ENCODE results near the gene FANCI. TPM values are rescaled to one million over a fixed set of nuclear protein-coding genes. Genes with fewer than 3 reads are reported as not detected.
A peak's percentile ranks its signal among the peaks of the same experiment; 100 is the strongest.

Gene FANCI
- total and polyA plus RNA-seq, 2 of the 13 experiments (the other 11 are each of a cell fraction or from before 2014, with no cell fraction given) = 15.7 to 68.8 TPM

DNA sequence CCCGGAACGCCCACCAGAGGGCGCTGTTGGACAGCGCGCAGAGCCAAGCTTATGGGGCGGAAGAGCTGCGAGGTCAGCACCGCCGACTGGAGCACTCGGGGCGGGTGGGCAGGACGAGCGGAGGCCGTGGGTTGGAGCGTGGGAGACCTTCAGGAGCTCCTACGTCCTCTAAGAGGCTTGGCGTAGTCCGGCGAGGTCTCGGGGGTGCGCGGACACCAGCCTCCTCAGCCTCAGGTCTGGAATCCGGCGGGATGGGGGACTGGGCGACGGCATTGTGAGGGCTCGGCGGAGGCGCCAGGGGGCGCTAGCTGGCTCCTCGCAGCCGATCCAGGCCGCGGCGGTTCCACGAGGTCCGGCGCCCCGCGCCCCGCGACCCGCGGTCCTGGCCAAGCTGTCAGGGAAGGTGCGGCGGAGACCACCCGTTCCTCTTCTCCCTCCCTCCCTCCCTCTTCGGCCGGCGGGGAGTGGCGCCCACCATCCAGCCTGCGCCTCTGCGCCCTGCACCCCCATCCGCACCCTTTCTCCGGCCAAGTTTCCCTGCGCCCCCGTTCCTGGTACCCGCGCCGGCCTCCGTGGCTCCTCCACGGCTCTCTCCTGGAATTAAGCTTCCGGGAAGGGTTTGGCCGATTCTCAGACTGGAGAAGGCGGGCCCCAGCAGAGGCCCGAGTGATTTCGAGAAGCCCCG is 115.1 kb downstream of the FANCI start (continued):
- TF ChIP-seq ZNF776 (CRISPR knock-in tag; IDR thresholded peaks at IDR 0.05) (no peak), SOX6 (IDR thresholded peaks at IDR 0.05) (no peak), SOX6 (CRISPR knock-in tag; IDR thresholded peaks at IDR 0.05) (peak; percentile 40), KLF9 (CRISPR knock-in tag; IDR thresholded peaks at IDR 0.05; ENCODE audit: low read depth) (no peak), ZNF34 (CRISPR knock-in tag; IDR thresholded peaks at IDR 0.05; ENCODE audit: borderline replicate concordance) (no peak), SRY (CRISPR knock-in tag; IDR thresholded peaks at IDR 0.05) (no peak; the same call in 1 of the 2 replicates), MED8 (CRISPR knock-in tag; IDR thresholded peaks at IDR 0.05; ENCODE audit: insufficient replicate concordance) (peak; percentile 36), CHD2 (IDR thresholded peaks at IDR 0.05; ENCODE audit: low read depth, low read length) (no peak)
- TF ChIP-seq, protein P1, sequence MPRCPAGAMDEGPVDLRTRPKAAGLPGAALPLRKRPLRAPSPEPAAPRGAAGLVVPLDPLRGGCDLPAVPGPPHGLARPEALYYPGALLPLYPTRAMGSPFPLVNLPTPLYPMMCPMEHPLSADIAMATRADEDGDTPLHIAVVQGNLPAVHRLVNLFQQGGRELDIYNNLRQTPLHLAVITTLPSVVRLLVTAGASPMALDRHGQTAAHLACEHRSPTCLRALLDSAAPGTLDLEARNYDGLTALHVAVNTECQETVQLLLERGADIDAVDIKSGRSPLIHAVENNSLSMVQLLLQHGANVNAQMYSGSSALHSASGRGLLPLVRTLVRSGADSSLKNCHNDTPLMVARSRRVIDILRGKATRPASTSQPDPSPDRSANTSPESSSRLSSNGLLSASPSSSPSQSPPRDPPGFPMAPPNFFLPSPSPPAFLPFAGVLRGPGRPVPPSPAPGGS (CRISPR knock-in tag; IDR thresholded peaks at IDR 0.05) = no peak
- TF ChIP-seq, protein P2, sequence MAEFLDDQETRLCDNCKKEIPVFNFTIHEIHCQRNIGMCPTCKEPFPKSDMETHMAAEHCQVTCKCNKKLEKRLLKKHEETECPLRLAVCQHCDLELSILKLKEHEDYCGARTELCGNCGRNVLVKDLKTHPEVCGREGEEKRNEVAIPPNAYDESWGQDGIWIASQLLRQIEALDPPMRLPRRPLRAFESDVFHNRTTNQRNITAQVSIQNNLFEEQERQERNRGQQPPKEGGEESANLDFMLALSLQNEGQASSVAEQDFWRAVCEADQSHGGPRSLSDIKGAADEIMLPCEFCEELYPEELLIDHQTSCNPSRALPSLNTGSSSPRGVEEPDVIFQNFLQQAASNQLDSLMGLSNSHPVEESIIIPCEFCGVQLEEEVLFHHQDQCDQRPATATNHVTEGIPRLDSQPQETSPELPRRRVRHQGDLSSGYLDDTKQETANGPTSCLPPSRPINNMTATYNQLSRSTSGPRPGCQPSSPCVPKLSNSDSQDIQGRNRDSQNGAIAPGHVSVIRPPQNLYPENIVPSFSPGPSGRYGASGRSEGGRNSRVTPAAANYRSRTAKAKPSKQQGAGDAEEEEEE (CRISPR knock-in tag; IDR thresholded peaks at IDR 0.05; ENCODE audit: borderline replicate concordance) = no peak
- TF ChIP-seq, protein P3, sequence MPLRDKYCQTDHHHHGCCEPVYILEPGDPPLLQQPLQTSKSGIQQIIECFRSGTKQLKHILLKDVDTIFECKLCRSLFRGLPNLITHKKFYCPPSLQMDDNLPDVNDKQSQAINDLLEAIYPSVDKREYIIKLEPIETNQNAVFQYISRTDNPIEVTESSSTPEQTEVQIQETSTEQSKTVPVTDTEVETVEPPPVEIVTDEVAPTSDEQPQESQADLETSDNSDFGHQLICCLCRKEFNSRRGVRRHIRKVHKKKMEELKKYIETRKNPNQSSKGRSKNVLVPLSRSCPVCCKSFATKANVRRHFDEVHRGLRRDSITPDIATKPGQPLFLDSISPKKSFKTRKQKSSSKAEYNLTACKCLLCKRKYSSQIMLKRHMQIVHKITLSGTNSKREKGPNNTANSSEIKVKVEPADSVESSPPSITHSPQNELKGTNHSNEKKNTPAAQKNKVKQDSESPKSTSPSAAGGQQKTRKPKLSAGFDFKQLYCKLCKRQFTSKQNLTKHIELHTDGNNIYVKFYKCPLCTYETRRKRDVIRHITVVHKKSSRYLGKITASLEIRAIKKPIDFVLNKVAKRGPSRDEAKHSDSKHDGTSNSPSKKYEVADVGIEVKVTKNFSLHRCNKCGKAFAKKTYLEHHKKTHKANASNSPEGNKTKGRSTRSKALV (CRISPR knock-in tag; IDR thresholded peaks at IDR 0.05) = peak; percentile 59; the same call in 1 of the 2 replicates

All from HepG2 (cell line).